ENCODE results near the gene BANF2.

DNA sequence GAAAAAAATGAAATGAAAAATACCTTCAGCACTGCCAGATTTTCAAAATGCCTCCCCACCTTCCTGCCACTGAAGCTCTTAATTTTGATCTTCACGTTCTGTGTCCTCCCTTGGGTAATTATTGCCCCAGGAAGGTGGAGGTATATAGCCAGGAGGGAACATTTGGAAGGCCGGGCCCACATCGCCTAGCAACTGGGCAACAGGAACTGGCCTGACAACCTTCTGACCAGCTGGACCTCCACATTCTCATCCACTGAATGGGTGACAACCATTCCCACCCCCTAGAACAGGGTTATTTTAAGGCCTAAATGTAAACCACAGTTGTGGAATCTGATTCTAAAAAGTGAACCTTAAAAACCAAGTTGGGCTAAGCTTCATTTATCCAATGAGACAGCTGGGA lies 20.9 kb upstream of the BANF2 start:
- TF ChIP-seq, protein P1, sequence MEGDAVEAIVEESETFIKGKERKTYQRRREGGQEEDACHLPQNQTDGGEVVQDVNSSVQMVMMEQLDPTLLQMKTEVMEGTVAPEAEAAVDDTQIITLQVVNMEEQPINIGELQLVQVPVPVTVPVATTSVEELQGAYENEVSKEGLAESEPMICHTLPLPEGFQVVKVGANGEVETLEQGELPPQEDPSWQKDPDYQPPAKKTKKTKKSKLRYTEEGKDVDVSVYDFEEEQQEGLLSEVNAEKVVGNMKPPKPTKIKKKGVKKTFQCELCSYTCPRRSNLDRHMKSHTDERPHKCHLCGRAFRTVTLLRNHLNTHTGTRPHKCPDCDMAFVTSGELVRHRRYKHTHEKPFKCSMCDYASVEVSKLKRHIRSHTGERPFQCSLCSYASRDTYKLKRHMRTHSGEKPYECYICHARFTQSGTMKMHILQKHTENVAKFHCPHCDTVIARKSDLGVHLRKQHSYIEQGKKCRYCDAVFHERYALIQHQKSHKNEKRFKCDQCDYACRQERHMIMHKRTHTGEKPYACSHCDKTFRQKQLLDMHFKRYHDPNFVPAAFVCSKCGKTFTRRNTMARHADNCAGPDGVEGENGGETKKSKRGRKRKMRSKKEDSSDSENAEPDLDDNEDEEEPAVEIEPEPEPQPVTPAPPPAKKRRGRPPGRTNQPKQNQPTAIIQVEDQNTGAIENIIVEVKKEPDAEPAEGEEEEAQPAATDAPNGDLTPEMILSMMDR (IDR thresholded peaks at IDR 0.05; ENCODE audit: poor library complexity), result no peak
- TF ChIP-seq EZH2 (IDR thresholded peaks at IDR 0.05; ENCODE audit: borderline replicate concordance), result no peak

Data from hepatocyte (in vitro differentiated cells).